ENCODE data around the gene SNED1.

SNED1 gene

GRCh38 chr2:241003830-241004564, 5.6 kb downstream of the SNED1 start:
- TF ChIP-seq CTCF (IDR thresholded peaks at IDR 0.05; ENCODE audit: insufficient read depth, low read length, missing control alignments) = no peak
- no peak for DNase-seq (ENCODE audit: low read depth, low spot score)
- H3K4me3 ChIP-seq (ENCODE audit: low read depth, low read length) = no peak overlapping the region
- ChIA-PET POLR2A (no interaction called here), CTCF (no interaction called here)

GRCh38 chr2:241005569-241005968, 7.2 kb downstream of the SNED1 start:
- no peak for DNase-seq (ENCODE audit: low read depth, low spot score)
- TF ChIP-seq CTCF (IDR thresholded peaks at IDR 0.05; ENCODE audit: insufficient read depth, low read length, missing control alignments) = no peak
- H3K4me3 ChIP-seq (ENCODE audit: low read depth, low read length) = no peak overlapping the region
- POLR2A ChIA-PET = no interaction called here
- CTCF ChIA-PET = no interaction called here

- POLR2A ChIA-PET = no interaction called here
- TF ChIP-seq CTCF (IDR thresholded peaks at IDR 0.05; ENCODE audit: insufficient read depth, low read length, missing control alignments) = no peak
- CTCF ChIA-PET = interaction anchor here (1.0 kb wide), 1 partner anchor 16 kb away, joined by 3 read pairs; no protein-coding TSS in a partner anchor
- no peak for DNase-seq (ENCODE audit: low read depth, low spot score)
- no peak overlapping the region for H3K4me3 ChIP-seq (ENCODE audit: low read depth, low read length)
These were observed 8.0 kb downstream of the SNED1 start for GRCh38 chr2:241006412-241006811.

GRCh38 chr2:241007111-241007510, 8.7 kb downstream of the SNED1 start:
- ChIA-PET CTCF (interaction anchor here (1.0 kb wide), 1 partner anchor 15 kb away, joined by 3 read pairs; no protein-coding TSS in a partner anchor), POLR2A (no interaction called here)
- no peak for TF ChIP-seq CTCF (IDR thresholded peaks at IDR 0.05; ENCODE audit: insufficient read depth, low read length, missing control alignments)
- H3K4me3 ChIP-seq (ENCODE audit: low read depth, low read length) = no peak overlapping the region
- no peak for DNase-seq (ENCODE audit: low read depth, low spot score)

GRCh38 chr2:241007880-241008710, 9.7 kb downstream of the SNED1 start:
- no peak overlapping the region for H3K4me3 ChIP-seq (ENCODE audit: low read depth, low read length)
- CTCF ChIA-PET = no interaction called here
- no peak for TF ChIP-seq CTCF (IDR thresholded peaks at IDR 0.05; ENCODE audit: insufficient read depth, low read length, missing control alignments)
- POLR2A ChIA-PET = no interaction called here
- no peak for DNase-seq (ENCODE audit: low read depth, low spot score)

GRCh38 chr2:241008711-241009121, 10.3 kb downstream of the SNED1 start:
- H3K4me3 ChIP-seq (ENCODE audit: low read depth, low read length) = no peak overlapping the region
- ChIA-PET POLR2A (no interaction called here), CTCF (no interaction called here)
- no peak for DNase-seq (ENCODE audit: low read depth, low spot score)
- TF ChIP-seq CTCF (IDR thresholded peaks at IDR 0.05; ENCODE audit: insufficient read depth, low read length, missing control alignments) = no peak
